Activated CD4-positive, alpha-beta memory T cell treated with anti-CD3 and anti-CD28 coated beads, Interleukin-2, amount 10 ng/mL, durations not matched to agents 7 days and 5 days (primary cell): ENCODE data around the gene PDSS1. TPM values are rescaled to one million over a fixed set of nuclear protein-coding genes. Genes with fewer than 3 reads are reported as not detected.
A peak's percentile ranks its signal among the peaks of the same experiment; 100 is the strongest.

Source experiments
- CTCF ChIA-PET: fragments of 350-600 bp; sonication (Branson Sonifier 250); formaldehyde crosslinking; loops from one replicate; lab custom pipeline; 2021; ENCODE audit warnings: antibody characterized with exemption, inconsistent platforms; lab: Charles Lee
- POLR2A ChIA-PET: fragments of 350-600 bp; sonication (Branson Sonifier 250); formaldehyde crosslinking; loops from one replicate; lab custom pipeline; 2021; ENCODE audit warnings: antibody characterized with exemption; lab: Charles Lee
- DNase-seq: peaks from one replicate; pipeline ENCODE4 v3.0.0-alpha.2; 2020
- H3K27ac Mint-ChIP-seq: one replicate; pipeline ENCODE4 v1.8.0; 2021; ENCODE audit warnings: mild to moderate bottlenecking, mixed read lengths
- H3K27me3 Mint-ChIP-seq: one replicate; pipeline ENCODE4 v1.8.0; 2021; ENCODE audit warnings: mixed read lengths
- H3K36me3 Mint-ChIP-seq: one replicate; pipeline ENCODE4 v1.8.0; 2021; ENCODE audit warnings: low read depth, mixed read lengths
- H3K4me1 Mint-ChIP-seq: one replicate; pipeline ENCODE4 v1.8.0; 2021; ENCODE audit warnings: mixed read lengths
- H3K4me3 Mint-ChIP-seq: one replicate; pipeline ENCODE4 v1.8.0; 2021; ENCODE audit warnings: mild to moderate bottlenecking, mixed read lengths
- H3K9me3 Mint-ChIP-seq: one replicate; pipeline ENCODE4 v1.8.0; 2021; ENCODE audit warnings: mixed read lengths
- total RNA-seq, 2 experiments: library from RNA; stranded (reverse); gene quantifications; one replicate each; pipeline ENCODE4 v1.2.3, GENCODE V29; 2021

Gene PDSS1
- total RNA-seq, 2 experiments from 2014 or later, result 10.7 to 12.9 TPM

- CTCF ChIA-PET, result no interaction called here
- H3K9me3 Mint-ChIP-seq, result no peaks in the 10 kb centered on the region
- POLR2A ChIA-PET, result no interaction called here
- no peaks in the 10 kb centered on the region for H3K27me3 Mint-ChIP-seq
- DNase-seq, result no peak
- peaks cover 43% of the 10 kb centered on the region for H3K4me1 Mint-ChIP-seq
- peaks cover 66% of the 10 kb centered on the region for H3K36me3 Mint-ChIP-seq
- H3K27ac Mint-ChIP-seq, result no peak overlapping the region
- H3K4me3 Mint-ChIP-seq, result no peak overlapping the region
These were observed 6.5 kb downstream of the PDSS1 start for GRCh38 chr10:26703974-26704373.

DNA sequence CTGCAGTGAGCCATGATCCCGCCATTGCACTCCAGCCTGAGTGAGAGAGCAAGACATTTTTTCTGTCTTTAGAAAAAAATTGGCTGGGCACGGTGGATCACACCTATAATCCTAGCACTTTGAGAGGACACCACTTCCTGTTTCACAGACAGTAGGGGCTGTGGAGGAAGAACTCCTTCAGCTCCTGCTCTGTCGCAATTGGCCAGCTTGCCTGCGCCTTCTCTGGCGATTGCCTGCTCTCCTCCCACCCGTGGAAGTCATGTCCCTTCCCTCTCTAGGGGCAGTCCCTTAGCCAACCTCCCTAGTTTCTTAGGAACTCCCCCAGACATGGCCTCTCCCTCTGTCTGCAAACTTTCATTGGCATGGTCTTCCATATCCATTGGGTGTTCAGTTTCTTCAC lies 8.7 kb downstream of the PDSS1 start:
- POLR2A ChIA-PET, result interaction anchor here (3.5 kb wide), 1 partner anchor 9 kb away, joined by 19 read pairs; the partner anchor contains the start of gene PDSS1
- H3K36me3 Mint-ChIP-seq, result peaks cover 61% of the 10 kb centered on the region
- no peak for DNase-seq
- H3K9me3 Mint-ChIP-seq, result no peaks in the 10 kb centered on the region
- peak overlapping the region; percentile 6 for H3K27ac Mint-ChIP-seq
- CTCF ChIA-PET, result no interaction called here
- peaks cover 28% of the 10 kb centered on the region for H3K4me1 Mint-ChIP-seq
- no peaks in the 10 kb centered on the region for H3K27me3 Mint-ChIP-seq
- no peak overlapping the region for H3K4me3 Mint-ChIP-seq

GRCh38 chr10:26706936-26707335 lies 9.4 kb downstream of the PDSS1 start:
- ChIA-PET CTCF (no interaction called here), POLR2A (interaction anchor here (3.5 kb wide), 1 partner anchor 10 kb away, joined by 19 read pairs; the partner anchor contains the start of gene PDSS1)
- peaks cover 59% of the 10 kb centered on the region for H3K36me3 Mint-ChIP-seq
- H3K4me3 Mint-ChIP-seq, result no peak overlapping the region
- no peak for DNase-seq
- peaks cover 27% of the 10 kb centered on the region for H3K4me1 Mint-ChIP-seq
- no peak overlapping the region for H3K27ac Mint-ChIP-seq
- H3K27me3 Mint-ChIP-seq, result no peaks in the 10 kb centered on the region
- H3K9me3 Mint-ChIP-seq, result no peaks in the 10 kb centered on the region

GRCh38 chr10:26711324-26711723 lies 13.8 kb downstream of the PDSS1 start:
- H3K27me3 Mint-ChIP-seq, result no peaks in the 10 kb centered on the region
- ChIA-PET POLR2A (no interaction called here), CTCF (no interaction called here)
- H3K36me3 Mint-ChIP-seq, result peaks cover 52% of the 10 kb centered on the region
- no peaks in the 10 kb centered on the region for H3K9me3 Mint-ChIP-seq
- peaks cover 8% of the 10 kb centered on the region for H3K4me1 Mint-ChIP-seq
- H3K4me3 Mint-ChIP-seq, result no peak overlapping the region
- H3K27ac Mint-ChIP-seq, result no peak overlapping the region
- no peak for DNase-seq

- POLR2A ChIA-PET, result interaction anchor here (0.7 to 1.1 kb wide), 2 partner anchors 9 to 17 kb away, joined by 3 read pairs; no protein-coding TSS in a partner anchor
- Mint-ChIP-seq H3K4me3 (no peak overlapping the region), H3K27me3 (no peaks in the 10 kb centered on the region), H3K9me3 (no peaks in the 10 kb centered on the region), H3K4me1 (peaks cover 7% of the 10 kb centered on the region), H3K36me3 (peaks cover 40% of the 10 kb centered on the region), H3K27ac (no peak overlapping the region)
- CTCF ChIA-PET, result interaction anchor here (3.7 kb wide), 1 partner anchor 12 kb away, joined by 13 read pairs; no protein-coding TSS in a partner anchor
- no peak for DNase-seq
These were observed 17.1 kb downstream of the PDSS1 start for GRCh38 chr10:26714415-26715136.

GRCh38 chr10:26715137-26715487 lies 17.6 kb downstream of the PDSS1 start:
- Mint-ChIP-seq H3K9me3 (no peaks in the 10 kb centered on the region), H3K4me3 (no peak overlapping the region), H3K27ac (no peak overlapping the region), H3K4me1 (peaks cover 12% of the 10 kb centered on the region), H3K36me3 (peaks cover 43% of the 10 kb centered on the region), H3K27me3 (no peaks in the 10 kb centered on the region)
- POLR2A ChIA-PET, result interaction anchor here (0.7 to 1.1 kb wide), 2 partner anchors 9 to 17 kb away, joined by 3 to 4 read pairs; no protein-coding TSS in a partner anchor
- CTCF ChIA-PET, result interaction anchor here (3.7 kb wide), 1 partner anchor 11 kb away, joined by 13 read pairs; no protein-coding TSS in a partner anchor
- no peak for DNase-seq

DNA sequence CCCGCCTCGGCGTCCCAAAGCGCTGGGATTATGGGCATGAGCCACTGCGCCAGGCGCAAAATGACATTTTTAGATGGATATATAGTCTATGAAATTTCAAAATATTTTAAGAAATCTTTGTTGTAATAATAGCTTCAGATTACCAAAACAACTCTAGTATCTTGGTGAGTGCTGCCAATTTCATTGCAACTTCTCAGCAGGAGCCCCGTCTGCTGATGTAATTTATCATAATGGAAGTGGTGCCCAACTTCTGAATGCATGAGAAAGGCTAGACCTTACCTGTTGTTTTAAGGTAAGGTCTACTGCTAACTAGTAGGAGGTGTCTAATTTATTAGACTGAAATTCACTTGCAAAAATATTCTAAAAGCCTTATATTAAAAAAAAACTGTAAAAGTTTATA lies 20.0 kb downstream of the PDSS1 start:
- Mint-ChIP-seq H3K4me1 (peaks cover 27% of the 10 kb centered on the region), H3K27ac (no peak overlapping the region), H3K27me3 (no peaks in the 10 kb centered on the region), H3K9me3 (no peaks in the 10 kb centered on the region), H3K4me3 (no peak overlapping the region), H3K36me3 (peaks cover 49% of the 10 kb centered on the region)
- ChIA-PET CTCF (no interaction called here), POLR2A (interaction anchor here (0.9 kb wide), 1 partner anchor 20 kb away, joined by 3 read pairs; the partner anchor contains the start of gene PDSS1)
- DNase-seq, result no peak

GRCh38 chr10:26721561-26721960 lies 24.1 kb downstream of the PDSS1 start:
- Mint-ChIP-seq H3K4me1 (peaks cover 36% of the 10 kb centered on the region), H3K27me3 (no peaks in the 10 kb centered on the region), H3K27ac (peak overlapping the region; percentile 99), H3K36me3 (peaks cover 53% of the 10 kb centered on the region), H3K9me3 (no peaks in the 10 kb centered on the region), H3K4me3 (peak overlapping the region; percentile 41)
- DNase-seq, result peak; percentile 83
- ChIA-PET CTCF (interaction anchor here (1.2 to 1.9 kb wide), 3 partner anchors 19 to 161 kb away, joined by 4 to 5 read pairs (median 5); partner anchors contain the start of gene PDSS1), POLR2A (interaction anchor here (1.5 to 2.4 kb wide), 3 partner anchors 17 to 139 kb away, joined by 4 to 9 read pairs (median 5); partner anchors contain the start of genes ABI1 and PDSS1)

GRCh38 chr10:26723016-26723415 lies 25.5 kb downstream of the PDSS1 start:
- Mint-ChIP-seq H3K4me3 (no peak overlapping the region), H3K4me1 (peaks cover 36% of the 10 kb centered on the region), H3K27me3 (no peaks in the 10 kb centered on the region), H3K27ac (peak overlapping the region; percentile 75), H3K36me3 (peaks cover 59% of the 10 kb centered on the region), H3K9me3 (no peaks in the 10 kb centered on the region)
- CTCF ChIA-PET, result interaction anchor here (0.6 to 1.9 kb wide), 7 partner anchors 11 to 637 kb away, joined by 3 to 9 read pairs (median 3); no protein-coding TSS in a partner anchor
- no peak for DNase-seq
- POLR2A ChIA-PET, result interaction anchor here (0.9 to 2.4 kb wide), 3 partner anchors 17 to 138 kb away, joined by 3 to 9 read pairs (median 4); partner anchors contain the start of genes ABI1 and PDSS1

DNA sequence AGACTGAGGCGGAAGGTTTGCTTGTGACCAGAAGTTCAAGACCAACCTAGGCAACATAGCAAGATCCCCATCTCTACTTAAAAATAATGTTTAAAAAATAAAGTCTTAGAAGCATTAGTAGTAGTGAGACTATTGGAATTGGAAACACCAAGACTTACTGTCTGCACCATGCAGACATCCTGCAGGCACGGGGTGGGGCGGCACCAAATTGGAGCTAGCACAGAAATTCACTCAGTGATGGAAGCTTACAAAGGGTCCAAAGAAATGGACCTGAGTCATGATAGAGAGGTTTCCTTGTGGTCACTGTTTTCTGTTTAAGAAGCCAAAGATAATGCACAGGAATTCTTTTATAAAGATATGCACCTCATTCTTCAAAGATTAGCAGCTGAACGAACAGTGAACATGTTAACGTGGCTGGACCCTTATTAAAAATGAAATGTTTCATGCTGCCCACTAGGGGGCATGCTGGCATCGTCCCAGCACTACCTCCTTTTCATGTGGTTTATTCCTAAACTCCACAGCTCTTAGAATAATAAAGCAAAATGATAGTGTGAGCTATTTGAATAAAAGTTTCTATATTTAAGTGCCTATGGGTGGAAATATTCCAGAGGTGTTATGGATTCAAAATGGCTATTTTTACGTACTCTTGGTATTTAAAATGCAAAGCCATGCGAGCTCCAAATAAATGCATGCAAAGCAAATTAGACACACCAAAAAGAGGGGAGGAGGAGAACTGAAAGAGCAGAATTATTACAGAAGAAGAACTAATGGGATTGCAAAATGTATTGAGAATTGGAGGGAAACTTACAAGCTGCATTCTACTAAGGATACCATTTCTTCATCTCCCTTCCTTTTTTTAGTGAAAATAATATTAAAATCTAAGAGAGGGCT lies 28.6 kb downstream of the PDSS1 start:
- H3K27ac Mint-ChIP-seq, result no peak overlapping the region
- no peaks in the 10 kb centered on the region for H3K27me3 Mint-ChIP-seq
- H3K4me1 Mint-ChIP-seq, result peaks cover 22% of the 10 kb centered on the region
- H3K36me3 Mint-ChIP-seq, result peaks cover 48% of the 10 kb centered on the region
- no peaks in the 10 kb centered on the region for H3K9me3 Mint-ChIP-seq
- no peak overlapping the region for H3K4me3 Mint-ChIP-seq
- peak; percentile 60 for DNase-seq
- POLR2A ChIA-PET, result interaction anchor here (0.7 to 2.8 kb wide), 9 partner anchors 9 to 428 kb away, joined by 3 to 13 read pairs (median 4); partner anchors contain the start of genes ABI1, PDSS1 and YME1L1
- CTCF ChIA-PET, result interaction anchor here (0.6 to 5.5 kb wide), 39 partner anchors 9 to 641 kb away, joined by 3 to 116 read pairs (median 5); partner anchors contain the start of genes ABI1 and PDSS1

DNA sequence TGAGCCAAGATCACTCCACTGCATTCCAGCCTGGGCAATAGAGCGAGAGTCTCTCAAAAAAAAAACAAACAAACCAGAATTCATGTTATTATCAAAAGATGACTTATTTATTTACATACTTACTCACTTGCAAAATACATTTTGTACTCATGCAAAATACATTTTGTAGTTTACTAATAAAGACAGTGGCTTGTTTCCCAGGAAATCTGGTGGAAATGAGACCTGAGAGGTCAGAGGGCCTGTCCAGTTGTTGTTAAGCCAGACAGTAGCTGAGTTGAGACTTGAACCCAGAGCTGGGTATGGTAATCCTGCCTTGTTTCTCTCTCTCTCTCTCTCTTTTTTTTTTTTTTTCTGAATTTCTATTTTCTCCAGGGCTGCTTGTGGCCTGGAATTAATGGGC lies 29.5 kb downstream of the PDSS1 start:
- peaks cover 52% of the 10 kb centered on the region for H3K36me3 Mint-ChIP-seq
- no peaks in the 10 kb centered on the region for H3K9me3 Mint-ChIP-seq
- POLR2A ChIA-PET, result interaction anchor here (0.7 to 2.8 kb wide), 6 partner anchors 14 to 428 kb away, joined by 3 to 13 read pairs (median 4); partner anchors contain the start of genes ABI1, PDSS1 and YME1L1
- CTCF ChIA-PET, result interaction anchor here (0.9 to 5.5 kb wide), 25 partner anchors 8 to 500 kb away, joined by 3 to 116 read pairs (median 6); partner anchors contain the start of genes ABI1 and PDSS1
- no peak for DNase-seq
- peaks cover 16% of the 10 kb centered on the region for H3K4me1 Mint-ChIP-seq
- H3K27ac Mint-ChIP-seq, result no peak overlapping the region
- no peaks in the 10 kb centered on the region for H3K27me3 Mint-ChIP-seq
- no peak overlapping the region for H3K4me3 Mint-ChIP-seq

GRCh38 chr10:26728957-26729356 lies 31.5 kb downstream of the PDSS1 start:
- CTCF ChIA-PET, result interaction anchor here (0.6 to 5.5 kb wide), 4 partner anchors 85 to 370 kb away, joined by 3 to 116 read pairs (median 20); partner anchors contain the start of gene ABI1
- H3K9me3 Mint-ChIP-seq, result no peaks in the 10 kb centered on the region
- H3K4me3 Mint-ChIP-seq, result no peak overlapping the region
- peaks cover 12% of the 10 kb centered on the region for H3K4me1 Mint-ChIP-seq
- no peak overlapping the region for H3K27ac Mint-ChIP-seq
- DNase-seq, result no peak
- no peaks in the 10 kb centered on the region for H3K27me3 Mint-ChIP-seq
- POLR2A ChIA-PET, result interaction anchor here (1.2 kb wide), 1 partner anchor 10 kb away, joined by 4 read pairs; no protein-coding TSS in a partner anchor
- H3K36me3 Mint-ChIP-seq, result peaks cover 50% of the 10 kb centered on the region
